ENCODE measurements around the gene ZMYM5. TPM values are rescaled to one million over a fixed set of nuclear protein-coding genes. Genes with fewer than 3 reads are reported as not detected.

Gene ZMYM5
- total RNA-seq, 1 experiment from 2014 or later = 16.7 TPM

- no peaks in the 10 kb centered on the region for H3K9me3 ChIP-seq
- DNase-seq = no peak
- no peak overlapping the region for H3K4me3 ChIP-seq (ENCODE audit: low read depth, low read length)
- H3K36me3 ChIP-seq (ENCODE audit: control insufficient read depth, insufficient read depth, low read length) = no peaks in the 10 kb centered on the region
- intact Hi-C loops (cut with micrococcal nuclease; ENCODE audit: unreplicated experiment) = no loop called here
- H3K4me3 Mint-ChIP-seq (ENCODE audit: unreplicated experiment) = no peak overlapping the region
- no peaks in the 10 kb centered on the region for H3K4me1 ChIP-seq
- no TSS peak for BruUV-seq (replicated peaks)
- H3K9me3 Mint-ChIP-seq (ENCODE audit: unreplicated experiment) = no peaks in the 10 kb centered on the region
- peaks cover 34% of the 10 kb centered on the region for H3K36me3 Mint-ChIP-seq (ENCODE audit: insufficient read depth, unreplicated experiment)
- H3K4me1 Mint-ChIP-seq (ENCODE audit: low read depth, unreplicated experiment) = no peaks in the 10 kb centered on the region
- POLR2A ChIA-PET = no interaction called here
- no peak for TF ChIP-seq CTCF (IDR thresholded peaks at IDR 0.05; ENCODE audit: insufficient read depth in 1 of 2, low read depth in 1 of 2, low read length in 1 of 2, severe bottlenecking in 1 of 2, unreplicated experiment in 1 of 2)
- H3K27ac Mint-ChIP-seq (ENCODE audit: unreplicated experiment) = no peak overlapping the region
- CTCF ChIA-PET = no interaction called here
- H3K27me3 Mint-ChIP-seq (ENCODE audit: insufficient read depth, unreplicated experiment) = no peaks in the 10 kb centered on the region
- H3K27me3 ChIP-seq (replicated peaks; ENCODE audit: control insufficient read depth, insufficient read depth, low read length) = no peaks in the 10 kb centered on the region
These were observed 10.7 kb downstream of the ZMYM5 start for GRCh38 chr13:19852766-19853165.

GRCh38 chr13:19845758-19846157 lies 17.7 kb downstream of the ZMYM5 start:
- Histone ChIP-seq H3K27me3 (replicated peaks; ENCODE audit: control insufficient read depth, insufficient read depth, low read length) (no peaks in the 10 kb centered on the region), H3K36me3 (ENCODE audit: control insufficient read depth, insufficient read depth, low read length) (no peaks in the 10 kb centered on the region), H3K9me3 (no peaks in the 10 kb centered on the region), H3K4me1 (no peaks in the 10 kb centered on the region), H3K4me3 (ENCODE audit: low read depth, low read length) (no peak overlapping the region)
- ChIA-PET CTCF (interaction anchor here (0.6 kb wide), 1 partner anchor 18 kb away, joined by 3 read pairs; no protein-coding TSS in a partner anchor), POLR2A (interaction anchor here (0.5 to 0.6 kb wide), 3 partner anchors 108 to 429 kb away, joined by 3 to 4 read pairs (median 4); no protein-coding TSS in a partner anchor)
- no peaks in the 10 kb centered on the region for H3K9me3 Mint-ChIP-seq (ENCODE audit: unreplicated experiment)
- no TSS peak for BruUV-seq (replicated peaks)
- no peak for DNase-seq
- H3K36me3 Mint-ChIP-seq (ENCODE audit: insufficient read depth, unreplicated experiment) = peaks cover 35% of the 10 kb centered on the region
- no peak overlapping the region for H3K4me3 Mint-ChIP-seq (ENCODE audit: unreplicated experiment)
- no peak for TF ChIP-seq CTCF (IDR thresholded peaks at IDR 0.05; ENCODE audit: insufficient read depth in 1 of 2, low read depth in 1 of 2, low read length in 1 of 2, severe bottlenecking in 1 of 2, unreplicated experiment in 1 of 2)
- intact Hi-C loops (cut with micrococcal nuclease; ENCODE audit: unreplicated experiment) = no loop called here
- H3K4me1 Mint-ChIP-seq (ENCODE audit: low read depth, unreplicated experiment) = no peaks in the 10 kb centered on the region
- H3K27ac Mint-ChIP-seq (ENCODE audit: unreplicated experiment) = no peak overlapping the region
- H3K27me3 Mint-ChIP-seq (ENCODE audit: insufficient read depth, unreplicated experiment) = no peaks in the 10 kb centered on the region

- H3K4me1 Mint-ChIP-seq (ENCODE audit: low read depth, unreplicated experiment) = no peaks in the 10 kb centered on the region
- Histone ChIP-seq H3K36me3 (ENCODE audit: control insufficient read depth, insufficient read depth, low read length) (no peaks in the 10 kb centered on the region), H3K9me3 (no peaks in the 10 kb centered on the region), H3K4me3 (ENCODE audit: low read depth, low read length) (no peak overlapping the region), H3K27me3 (replicated peaks; ENCODE audit: control insufficient read depth, insufficient read depth, low read length) (no peaks in the 10 kb centered on the region), H3K4me1 (no peaks in the 10 kb centered on the region)
- H3K27me3 Mint-ChIP-seq (ENCODE audit: insufficient read depth, unreplicated experiment) = no peaks in the 10 kb centered on the region
- no peak for TF ChIP-seq CTCF (IDR thresholded peaks at IDR 0.05; ENCODE audit: insufficient read depth in 1 of 2, low read depth in 1 of 2, low read length in 1 of 2, severe bottlenecking in 1 of 2, unreplicated experiment in 1 of 2)
- no TSS peak for BruUV-seq (replicated peaks)
- ChIA-PET CTCF (no interaction called here), POLR2A (interaction anchor here (0.6 kb wide), 1 partner anchor 38 kb away, joined by 3 read pairs; no protein-coding TSS in a partner anchor)
- no peaks in the 10 kb centered on the region for H3K9me3 Mint-ChIP-seq (ENCODE audit: unreplicated experiment)
- peaks cover 57% of the 10 kb centered on the region for H3K36me3 Mint-ChIP-seq (ENCODE audit: insufficient read depth, unreplicated experiment)
- no peak overlapping the region for H3K27ac Mint-ChIP-seq (ENCODE audit: unreplicated experiment)
- H3K4me3 Mint-ChIP-seq (ENCODE audit: unreplicated experiment) = no peak overlapping the region
- no peak for DNase-seq
- intact Hi-C loops (cut with micrococcal nuclease; ENCODE audit: unreplicated experiment) = no loop called here
These were observed 24.6 kb downstream of the ZMYM5 start for GRCh38 chr13:19838865-19839275.
